ENCODE data around the gene SFRP5.

- TF ChIP-seq CTCF (IDR thresholded peaks at IDR 0.05) (no peak), EP300 (IDR thresholded peaks at IDR 0.05) (no peak), POLR2A (IDR thresholded peaks at IDR 0.05) (no peak)
Observed at GRCh38 chr10:97795886-97796285, 24.1 kb upstream of the SFRP5 start.

All from gastroesophageal sphincter (tissue), 3 donors.